Right atrium auricular region (tissue), 2 donors: ENCODE measurements around the gene GGN. TPM values are rescaled to one million over a fixed set of nuclear protein-coding genes. Genes with fewer than 3 reads are reported as not detected.

Source experiments
- DNase-seq: peaks from one replicate; pipeline ENCODE4 v3.0.0-alpha.2; 2019; ENCODE audit warnings: low spot score
- H3K27ac ChIP-seq, 2 donors: fragments of 200-600 bp; sonication (generic); 1 replicate in 1 of 2; 2 replicates in 1 of 2; pipeline ENCODE4 v1.5.1; 2016 to 2019
- H3K27me3 ChIP-seq, 2 donors: fragments of 200-600 bp; sonication (generic); one replicate each; pipeline versions ENCODE4 v1.5.1 to v1.6.0; 2017 to 2019
- H3K36me3 ChIP-seq: fragments of 200-600 bp; sonication (generic); one replicate; pipeline ENCODE4 v1.5.1; 2016
- H3K4me1 ChIP-seq, 2 donors: fragments of 200-600 bp; sonication (generic); one replicate each; pipeline versions ENCODE4 v1.5.1 to v1.6.0; 2017 to 2019
- H3K4me3 ChIP-seq, 2 donors: fragments of 200-600 bp; sonication (generic); 1 replicate in 1 of 2; 2 replicates in 1 of 2; pipeline ENCODE4 v1.5.1; 2017 to 2019; ENCODE audit warnings: mild to moderate bottlenecking in 1 of 2, moderate library complexity in 1 of 2
- H3K9me3 ChIP-seq, 2 donors: fragments of 200-600 bp; sonication (generic); one replicate each; pipeline ENCODE4 v1.5.1; 2019
- CTCF ChIP-seq, 2 donors: fragments of 200-600 bp; sonication (generic); IDR thresholded peaks; one replicate each; pipeline ENCODE4 v1.5.1; 2019; ENCODE audit warnings: antibody characterized with exemption in 2 of 2
- total RNA-seq, 2 donors: library from RNA; depleted of rRNA; stranded (reverse); fragments of >200 nt; gene quantifications; one replicate each; pipeline ENCODE4 v1.1.0, GENCODE V29; 2016

Gene GGN
- total RNA-seq, 2 donors from 2014 or later: 0.37 to 1.3 TPM

DNA sequence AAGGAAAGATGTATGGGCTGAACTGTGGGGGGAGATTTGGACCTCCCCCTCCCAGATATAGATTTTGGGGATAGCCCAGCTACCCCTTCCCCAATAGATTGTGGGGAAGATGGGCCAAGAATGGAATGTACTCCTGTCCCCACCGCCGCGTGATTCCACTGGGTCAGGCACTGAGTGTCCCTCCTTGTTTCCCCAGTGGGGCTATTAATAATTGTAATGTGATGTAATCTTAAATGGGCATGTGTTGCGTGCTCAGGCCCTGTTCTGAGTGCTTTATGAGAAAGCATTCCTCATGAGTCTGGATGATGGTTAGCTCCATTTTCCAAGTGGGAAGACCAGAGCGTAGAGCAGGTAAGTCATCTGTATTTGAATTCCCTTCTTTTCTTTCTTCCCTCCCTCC, 12.1 kb downstream of the GGN start:
- DNase-seq: no peak
- Histone ChIP-seq H3K36me3 (peaks cover 40% of the 10 kb centered on the region), H3K9me3 (no peaks in the 10 kb centered on the region), H3K27me3 (no peaks in the 10 kb centered on the region), H3K27ac (peak overlapping the region; percentile 91 to 92), H3K4me1 (peaks cover 0 to 28% of the 10 kb centered on the region in 2 donors), H3K4me3 (peak overlapping the region; percentile 82 to 91)
- TF ChIP-seq CTCF (IDR thresholded peaks at IDR 0.05): no peak

GRCh38 chr19:38375098-38375493, 12.7 kb downstream of the GGN start:
- Histone ChIP-seq H3K36me3 (peaks cover 34% of the 10 kb centered on the region), H3K4me1 (peaks cover 0 to 28% of the 10 kb centered on the region in 2 donors)

GRCh38 chr19:38374332-38375097, 13.3 kb downstream of the GGN start, which contains the start of gene PSMD8:
PSMD8 (plus strand) TSS chr19:38374571; CDS start chr19:38374602, 31 bp downstream.
- DNase-seq: peak; percentile 100
- Histone ChIP-seq H3K36me3 (peaks cover 28% of the 10 kb centered on the region), H3K27ac (peak within 1 kb of the TSS; percentile 91 to 92), H3K27me3 (no peaks in the 10 kb centered on the region), H3K4me1 (peaks cover 0 to 28% of the 10 kb centered on the region in 2 donors), H3K9me3 (no peaks in the 10 kb centered on the region), H3K4me3 (peak within 1 kb of the TSS; percentile 82 to 91)
- no peak for TF ChIP-seq CTCF (IDR thresholded peaks at IDR 0.05)

More at GRCh38 chr19:38375098-38375493, 12.7 kb downstream of the GGN start:
- no peak for TF ChIP-seq CTCF (IDR thresholded peaks at IDR 0.05)
- H3K27ac ChIP-seq: peak overlapping the region; percentile 91 to 92
- H3K27me3 ChIP-seq: no peaks in the 10 kb centered on the region
- peak overlapping the region; percentile 82 to 91 for H3K4me3 ChIP-seq
- no peak for DNase-seq
- H3K9me3 ChIP-seq: no peaks in the 10 kb centered on the region

DNA sequence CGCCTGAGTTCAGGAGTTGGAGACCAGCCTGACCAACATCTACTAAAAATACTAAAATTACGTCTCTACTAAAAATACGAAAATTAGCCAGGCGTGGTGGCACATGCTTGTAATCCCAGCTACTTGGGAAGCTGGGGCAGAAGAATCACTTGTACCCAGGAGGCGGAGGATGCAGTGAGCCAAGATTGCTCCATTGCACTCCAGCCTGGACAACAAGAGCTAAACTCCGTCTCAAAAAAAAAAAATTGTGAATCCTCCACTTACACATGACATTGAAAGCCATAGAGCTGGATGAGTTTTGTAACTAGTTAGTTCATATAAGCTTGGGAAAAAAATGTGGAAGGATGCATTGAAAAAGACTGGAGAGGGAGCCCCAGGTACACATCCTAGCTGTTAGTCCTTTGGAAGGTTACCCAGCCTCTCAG, 13.9 kb downstream of the GGN start:
- H3K27ac ChIP-seq: peak overlapping the region; percentile 91 to 92
- peaks cover 0 to 28% of the 10 kb centered on the region in 2 donors for H3K4me1 ChIP-seq
- DNase-seq: no peak
- H3K4me3 ChIP-seq: peak overlapping the region; percentile 27 to 91
- no peaks in the 10 kb centered on the region for H3K9me3 ChIP-seq
- no peak for TF ChIP-seq CTCF (IDR thresholded peaks at IDR 0.05)
- H3K27me3 ChIP-seq: no peaks in the 10 kb centered on the region
- peaks cover 22% of the 10 kb centered on the region for H3K36me3 ChIP-seq

- no peak overlapping the region for H3K4me3 ChIP-seq
- TF ChIP-seq CTCF (IDR thresholded peaks at IDR 0.05): no peak
- no peaks in the 10 kb centered on the region for H3K9me3 ChIP-seq
- H3K4me1 ChIP-seq: peaks cover 0 to 15% of the 10 kb centered on the region in 2 donors
- H3K27ac ChIP-seq: no peak overlapping the region
- DNase-seq: no peak
- H3K36me3 ChIP-seq: peaks cover 1% of the 10 kb centered on the region
- H3K27me3 ChIP-seq: no peaks in the 10 kb centered on the region
Observed at GRCh38 chr19:38371081-38371480, 16.8 kb downstream of the GGN start.
